ENCODE results near the gene ZFPM1. TPM values are rescaled to one million over a fixed set of nuclear protein-coding genes. Genes with fewer than 3 reads are reported as not detected.

ZFPM1 gene
- total RNA-seq, 1 experiment from 2014 or later, result 14.6 TPM

GRCh38 chr16:88522276-88522949 is 69.3 kb downstream of the ZFPM1 start:
- no peaks in the 10 kb centered on the region for H3K9me2 ChIP-seq (ENCODE audit: insufficient read depth)
- H3K4me3 ChIP-seq (replicated peaks in 1 of 2; ENCODE audit: low read depth in 1 of 2, low read length in 2 of 2), result no peak overlapping the region
- intact Hi-C loops (cut with micrococcal nuclease), result no loop called here
- DNase-seq (ENCODE audit: low read depth, low spot score) (no peak), ATAC-seq (no peak)
- POLR2A ChIA-PET, result no interaction called here
- no peaks in the 10 kb centered on the region for H3K27me3 ChIP-seq (ENCODE audit: insufficient read depth, low read length)
- no peaks in the 10 kb centered on the region for H3K9me3 ChIP-seq (ENCODE audit: control insufficient read depth in 1 of 2, insufficient read depth in 1 of 2, low read depth in 1 of 2, low read length in 2 of 2)
- TF ChIP-seq EGR1 (IDR thresholded peaks at IDR 0.05; ENCODE audit: low read depth), result no peak
- no peak for TF ChIP-seq CTCF (IDR thresholded peaks at IDR 0.05 in 2 of 3, conservative IDR thresholded peaks at IDR 0.05 in 1 of 3; ENCODE audit: borderline replicate concordance in 1 of 3, insufficient read depth in 1 of 3, low read depth in 2 of 3, low read length in 2 of 3)
- TF ChIP-seq POLR2A (IDR thresholded peaks at IDR 0.05; ENCODE audit: borderline replicate concordance, extremely low read depth, insufficient read depth, insufficient read length), result no peak
- TF ChIP-seq ZNF274 (IDR thresholded peaks at IDR 0.05; ENCODE audit: low read depth, low read length), result no peak
- TF ChIP-seq, protein P1, sequence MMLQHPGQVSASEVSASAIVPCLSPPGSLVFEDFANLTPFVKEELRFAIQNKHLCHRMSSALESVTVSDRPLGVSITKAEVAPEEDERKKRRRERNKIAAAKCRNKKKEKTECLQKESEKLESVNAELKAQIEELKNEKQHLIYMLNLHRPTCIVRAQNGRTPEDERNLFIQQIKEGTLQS (IDR thresholded peaks at IDR 0.05), result no peak
- no peak for TF ChIP-seq FOSL1 (IDR thresholded peaks at IDR 0.05; ENCODE audit: low read depth)
- no peak for TF ChIP-seq EZH2 (IDR thresholded peaks at IDR 0.05)
- TF ChIP-seq JUND (IDR thresholded peaks at IDR 0.05), result no peak
- TF ChIP-seq MAX (IDR thresholded peaks at IDR 0.05), result no peak
- H3K79me2 ChIP-seq (ENCODE audit: insufficient read depth, low read length), result no peaks in the 10 kb centered on the region
- H3K9ac ChIP-seq (ENCODE audit: low read length), result no peak overlapping the region
- H3K36me3 ChIP-seq (ENCODE audit: control insufficient read depth in 1 of 2, insufficient read depth in 2 of 2, low read length in 2 of 2), result no peaks in the 10 kb centered on the region
- CTCF ChIA-PET, result no interaction called here
- RAD21 ChIA-PET (ENCODE audit: low non-redundant PET in 1 of 2, low total read pairs in 2 of 2, uncharacterized antibody in 2 of 2, unreplicated experiment in 2 of 2), result interaction anchor here in 1 of 2 experiments (0.9 kb wide), 1 partner anchor 65 kb away, joined by 14 read pairs; no protein-coding TSS in a partner anchor
- H2AFZ ChIP-seq (ENCODE audit: low read depth, low read length, poor library complexity, severe bottlenecking), result no peak overlapping the region
- H3K4me1 ChIP-seq (ENCODE audit: control insufficient read depth in 1 of 2, insufficient read depth in 2 of 2, low read length in 2 of 2), result peaks cover 0 to 6% of the 10 kb centered on the region in 2 experiments; a peak in 2 of 4 replicates
- H3K27ac ChIP-seq (ENCODE audit: low read depth, low read length), result no peak overlapping the region
- H3K4me2 ChIP-seq (ENCODE audit: low read length), result no peak overlapping the region
- H4K20me1 ChIP-seq (ENCODE audit: insufficient read depth), result no peaks in the 10 kb centered on the region
- BruUV-seq (replicated peaks), result no TSS peak

Data from HCT116 (cell line).